Stimulated activated CD8-positive, alpha-beta memory T cell treated with anti-CD3 and anti-CD28 coated beads, Interleukin-4, amount 100 ng/mL, for 24 hours (primary cell): ENCODE measurements around the gene NBPF1.
"Not testable (repeated sequence)": the region's sequence is repeated elsewhere in the genome, so short reads cannot be mapped to it uniquely, and the experiment has no call there.

ENCODE experiments used
- DNase-seq: peaks from one replicate; pipeline ENCODE4 v3.0.0-alpha.2; 2020; ENCODE audit warnings: low read depth

Gene NBPF1

DNA sequence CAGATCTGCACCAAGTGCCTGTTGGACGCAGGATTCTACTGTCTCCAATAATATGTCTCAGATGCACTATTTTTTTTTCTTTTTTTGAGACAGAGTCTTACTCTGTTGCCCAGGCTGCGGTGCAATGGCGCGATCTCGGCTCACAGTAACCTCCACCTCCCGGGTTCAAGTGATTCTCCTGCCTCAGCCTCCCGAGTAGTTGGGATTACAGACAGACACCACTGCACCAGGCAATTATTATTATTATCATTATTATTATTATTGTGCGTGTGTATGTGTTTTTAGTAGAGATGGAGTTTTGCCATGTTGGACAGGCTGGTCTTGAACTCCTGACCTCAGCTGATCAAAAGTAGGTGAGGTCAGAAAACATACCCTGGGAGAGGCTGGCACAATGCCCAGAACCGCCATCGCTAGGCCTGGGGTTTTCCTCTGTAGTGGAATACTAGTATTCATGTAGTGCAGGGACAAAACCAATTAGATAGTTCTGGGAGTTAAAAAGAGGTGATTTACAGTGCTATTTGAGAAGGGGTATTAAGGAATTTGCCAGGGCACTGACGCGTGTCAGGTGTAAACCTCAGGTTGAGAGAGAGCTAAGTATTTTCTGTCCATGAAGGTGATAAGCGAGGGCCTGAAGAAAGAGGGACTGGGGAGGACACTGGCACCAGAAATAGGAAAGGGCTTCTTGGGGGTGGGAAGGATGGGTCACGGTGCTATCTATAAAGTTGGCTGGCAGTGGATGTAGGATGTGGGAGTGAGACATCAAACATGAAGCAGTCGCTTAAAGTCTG lies 100.5 kb downstream of the NBPF1 start:
- DNase-seq: not testable (repeated sequence)
